Measurements from ENCODE around the gene IDNK.
"Not testable (repeated sequence)": the region's sequence is repeated elsewhere in the genome, so short reads cannot be mapped to it uniquely, and the experiment has no call there.

DNA sequence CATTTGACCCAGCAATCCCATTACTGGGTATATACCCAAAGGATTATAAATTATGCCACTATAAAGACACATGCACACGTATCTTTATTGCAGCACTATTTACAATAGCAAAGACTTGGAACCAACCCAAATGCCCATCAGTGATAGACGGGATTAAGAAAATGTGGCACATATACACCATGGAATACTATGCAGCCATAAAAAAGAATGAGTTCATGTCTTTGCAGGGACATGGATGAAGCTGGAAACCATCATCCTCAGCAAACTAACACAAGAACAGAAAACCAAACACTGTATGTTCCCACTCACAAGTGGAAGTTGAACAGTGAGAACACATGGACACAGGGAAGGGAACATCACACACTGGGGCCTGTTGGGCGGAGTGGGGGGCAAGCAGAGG lies 9.6 kb upstream of the IDNK start:
- not testable (repeated sequence) for TF ChIP-seq TOX (CRISPR knock-in tag; IDR thresholded peaks at IDR 0.05; ENCODE audit: borderline replicate concordance); GLIS3 (CRISPR knock-in tag; IDR thresholded peaks at IDR 0.05); ZNF565 (CRISPR knock-in tag; conservative IDR thresholded peaks at IDR 0.05; ENCODE audit: low read depth); OSR1 (CRISPR knock-in tag; IDR thresholded peaks at IDR 0.05); BACH2 (CRISPR knock-in tag; IDR thresholded peaks at IDR 0.05; ENCODE audit: borderline replicate concordance); ZFP30 (CRISPR knock-in tag; IDR thresholded peaks at IDR 0.05); ZC3H10 (CRISPR knock-in tag; IDR thresholded peaks at IDR 0.05); ZFP3 (CRISPR knock-in tag; IDR thresholded peaks at IDR 0.05); ZNF70 (CRISPR knock-in tag; IDR thresholded peaks at IDR 0.05); ESRRG (CRISPR knock-in tag; IDR thresholded peaks at IDR 0.05)
- TF ChIP-seq, protein P1, sequence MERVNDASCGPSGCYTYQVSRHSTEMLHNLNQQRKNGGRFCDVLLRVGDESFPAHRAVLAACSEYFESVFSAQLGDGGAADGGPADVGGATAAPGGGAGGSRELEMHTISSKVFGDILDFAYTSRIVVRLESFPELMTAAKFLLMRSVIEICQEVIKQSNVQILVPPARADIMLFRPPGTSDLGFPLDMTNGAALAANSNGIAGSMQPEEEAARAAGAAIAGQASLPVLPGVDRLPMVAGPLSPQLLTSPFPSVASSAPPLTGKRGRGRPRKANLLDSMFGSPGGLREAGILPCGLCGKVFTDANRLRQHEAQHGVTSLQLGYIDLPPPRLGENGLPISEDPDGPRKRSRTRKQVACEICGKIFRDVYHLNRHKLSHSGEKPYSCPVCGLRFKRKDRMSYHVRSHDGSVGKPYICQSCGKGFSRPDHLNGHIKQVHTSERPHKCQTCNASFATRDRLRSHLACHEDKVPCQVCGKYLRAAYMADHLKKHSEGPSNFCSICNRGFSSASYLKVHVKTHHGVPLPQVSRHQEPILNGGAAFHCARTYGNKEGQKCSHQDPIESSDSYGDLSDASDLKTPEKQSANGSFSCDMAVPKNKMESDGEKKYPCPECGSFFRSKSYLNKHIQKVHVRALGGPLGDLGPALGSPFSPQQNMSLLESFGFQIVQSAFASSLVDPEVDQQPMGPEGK (CRISPR knock-in tag; IDR thresholded peaks at IDR 0.05; ENCODE audit: borderline replicate concordance): not testable (repeated sequence)
- TF ChIP-seq, protein P2, sequence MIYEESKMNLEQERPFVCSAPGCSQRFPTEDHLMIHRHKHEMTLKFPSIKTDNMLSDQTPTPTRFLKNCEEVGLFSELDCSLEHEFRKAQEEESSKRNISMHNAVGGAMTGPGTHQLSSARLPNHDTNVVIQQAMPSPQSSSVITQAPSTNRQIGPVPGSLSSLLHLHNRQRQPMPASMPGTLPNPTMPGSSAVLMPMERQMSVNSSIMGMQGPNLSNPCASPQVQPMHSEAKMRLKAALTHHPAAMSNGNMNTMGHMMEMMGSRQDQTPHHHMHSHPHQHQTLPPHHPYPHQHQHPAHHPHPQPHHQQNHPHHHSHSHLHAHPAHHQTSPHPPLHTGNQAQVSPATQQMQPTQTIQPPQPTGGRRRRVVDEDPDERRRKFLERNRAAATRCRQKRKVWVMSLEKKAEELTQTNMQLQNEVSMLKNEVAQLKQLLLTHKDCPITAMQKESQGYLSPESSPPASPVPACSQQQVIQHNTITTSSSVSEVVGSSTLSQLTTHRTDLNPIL (CRISPR knock-in tag; IDR thresholded peaks at IDR 0.05; ENCODE audit: low read depth): not testable (repeated sequence)
- TF ChIP-seq, protein P3, sequence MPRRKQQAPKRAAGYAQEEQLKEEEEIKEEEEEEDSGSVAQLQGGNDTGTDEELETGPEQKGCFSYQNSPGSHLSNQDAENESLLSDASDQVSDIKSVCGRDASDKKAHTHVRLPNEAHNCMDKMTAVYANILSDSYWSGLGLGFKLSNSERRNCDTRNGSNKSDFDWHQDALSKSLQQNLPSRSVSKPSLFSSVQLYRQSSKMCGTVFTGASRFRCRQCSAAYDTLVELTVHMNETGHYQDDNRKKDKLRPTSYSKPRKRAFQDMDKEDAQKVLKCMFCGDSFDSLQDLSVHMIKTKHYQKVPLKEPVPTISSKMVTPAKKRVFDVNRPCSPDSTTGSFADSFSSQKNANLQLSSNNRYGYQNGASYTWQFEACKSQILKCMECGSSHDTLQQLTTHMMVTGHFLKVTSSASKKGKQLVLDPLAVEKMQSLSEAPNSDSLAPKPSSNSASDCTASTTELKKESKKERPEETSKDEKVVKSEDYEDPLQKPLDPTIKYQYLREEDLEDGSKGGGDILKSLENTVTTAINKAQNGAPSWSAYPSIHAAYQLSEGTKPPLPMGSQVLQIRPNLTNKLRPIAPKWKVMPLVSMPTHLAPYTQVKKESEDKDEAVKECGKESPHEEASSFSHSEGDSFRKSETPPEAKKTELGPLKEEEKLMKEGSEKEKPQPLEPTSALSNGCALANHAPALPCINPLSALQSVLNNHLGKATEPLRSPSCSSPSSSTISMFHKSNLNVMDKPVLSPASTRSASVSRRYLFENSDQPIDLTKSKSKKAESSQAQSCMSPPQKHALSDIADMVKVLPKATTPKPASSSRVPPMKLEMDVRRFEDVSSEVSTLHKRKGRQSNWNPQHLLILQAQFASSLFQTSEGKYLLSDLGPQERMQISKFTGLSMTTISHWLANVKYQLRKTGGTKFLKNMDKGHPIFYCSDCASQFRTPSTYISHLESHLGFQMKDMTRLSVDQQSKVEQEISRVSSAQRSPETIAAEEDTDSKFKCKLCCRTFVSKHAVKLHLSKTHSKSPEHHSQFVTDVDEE (CRISPR knock-in tag; IDR thresholded peaks at IDR 0.05): not testable (repeated sequence)
